Caki2 (cell line): ENCODE results near the gene KIRREL3. TPM values are rescaled to one million over a fixed set of nuclear protein-coding genes. Genes with fewer than 3 reads are reported as not detected.

Source experiments
- DNase-seq: peaks from one replicate; pipeline ENCODE4 v3.0.0-alpha.2; 2015; ENCODE audit warnings: low read depth
- in situ Hi-C: cut with HindIII; loops from 2 replicates; pipeline ENCODE4 v1.10.0; 2016; ENCODE audit warnings: low sequenced_read_pairs, low pct_unique_long_range_greater_than_20kb, mixed read lengths
- total RNA-seq: library from RNA; depleted of rRNA; stranded (reverse); fragments of >200 nt; shearing (Covaris generic); gene quantifications from 2 replicates; pipeline ENCODE4 v1.2.3, GENCODE V29; 2014; ENCODE audit warnings: low replicate concordance

KIRREL3 gene
- total RNA-seq, 1 experiment from 2014 or later, result 6.4 TPM

- in situ Hi-C loops, result no loop called here
- DNase-seq, result no peak
Measured at GRCh38 chr11:126896025-126896424, 104.5 kb downstream of the KIRREL3 start.

GRCh38 chr11:126893796-126894195, 106.8 kb downstream of the KIRREL3 start:
- in situ Hi-C loops, result no loop called here
- no peak for DNase-seq

- in situ Hi-C loops, result no loop called here
- DNase-seq, result no peak
Measured at GRCh38 chr11:126892756-126893155, 107.8 kb downstream of the KIRREL3 start.

DNA sequence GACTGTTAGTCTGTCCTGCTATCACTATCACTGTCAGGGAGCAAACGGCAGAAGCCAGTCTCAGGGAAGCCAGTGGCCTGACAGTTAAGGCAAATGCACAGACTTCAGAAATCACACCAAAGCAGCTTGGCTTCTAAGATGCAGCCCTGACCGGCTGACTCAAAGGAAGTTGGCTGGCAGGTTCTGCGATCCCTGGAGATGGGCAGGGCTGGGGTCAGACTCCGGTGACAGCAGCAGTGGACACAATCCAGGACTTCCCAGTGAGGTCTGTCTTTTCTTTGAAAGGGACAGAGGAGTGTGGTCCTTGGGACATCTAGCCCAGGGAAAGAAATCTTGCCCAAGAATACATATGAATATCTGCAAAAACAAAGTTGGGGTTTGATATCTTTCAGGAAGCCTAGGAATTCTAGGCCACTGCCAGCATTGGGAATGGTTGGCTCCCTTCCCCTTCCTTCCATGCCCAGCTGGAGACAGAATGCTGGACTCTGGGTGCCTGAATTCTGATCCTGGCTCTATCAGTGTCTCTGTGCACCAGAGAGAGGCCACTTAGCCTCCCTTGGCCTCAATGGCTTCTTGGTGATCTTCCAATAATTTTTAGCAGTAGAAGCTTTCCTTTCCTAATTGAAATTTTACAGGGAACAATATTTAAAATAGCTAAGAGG, 108.9 kb downstream of the KIRREL3 start:
- DNase-seq, result no peak
- in situ Hi-C loops, result no loop called here

DNA sequence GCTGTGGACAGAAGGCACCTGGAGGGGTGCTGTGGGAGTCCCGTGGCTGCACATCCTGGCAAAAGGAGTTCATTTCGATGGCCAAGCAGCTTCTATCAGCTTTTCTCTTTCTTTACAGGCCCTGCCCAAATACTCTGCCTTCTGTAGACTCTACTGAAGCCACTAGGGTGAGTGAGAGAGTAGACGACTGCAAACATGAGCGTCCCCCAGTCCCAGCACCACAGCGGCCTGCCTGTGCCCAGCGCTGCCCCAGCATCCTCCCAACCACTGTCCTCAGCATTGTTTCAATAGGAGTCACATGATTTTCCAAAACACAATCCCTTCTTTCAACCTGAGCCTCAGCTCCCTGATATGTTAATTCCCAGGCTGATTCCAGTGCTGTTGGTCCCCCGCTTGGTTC, 110.0 kb downstream of the KIRREL3 start:
- in situ Hi-C loops, result no loop called here
- DNase-seq, result no peak

- no peak for DNase-seq
- in situ Hi-C loops, result no loop called here
Measured at GRCh38 chr11:126888115-126888712, 112.4 kb downstream of the KIRREL3 start.

DNA sequence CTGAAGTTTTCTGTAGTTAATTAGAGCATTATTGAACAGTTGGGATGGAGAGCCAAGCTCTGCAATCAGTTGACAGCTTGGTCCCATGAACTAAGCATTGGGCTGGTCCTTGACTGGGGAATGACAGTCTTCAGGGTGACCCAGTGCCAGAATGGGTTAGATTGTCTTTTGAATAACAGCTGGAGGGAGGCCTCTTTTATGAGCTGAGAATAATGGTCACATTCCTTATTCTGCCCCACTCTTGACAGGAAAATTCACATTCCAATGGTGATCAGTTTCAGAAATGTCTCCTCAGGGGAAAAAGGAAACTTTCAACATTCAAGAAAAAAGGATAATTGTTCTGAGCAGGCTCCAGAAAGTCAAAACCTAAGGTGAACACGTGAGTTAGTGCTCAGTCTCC, 113.9 kb downstream of the KIRREL3 start:
- in situ Hi-C loops, result no loop called here
- DNase-seq, result no peak

DNA sequence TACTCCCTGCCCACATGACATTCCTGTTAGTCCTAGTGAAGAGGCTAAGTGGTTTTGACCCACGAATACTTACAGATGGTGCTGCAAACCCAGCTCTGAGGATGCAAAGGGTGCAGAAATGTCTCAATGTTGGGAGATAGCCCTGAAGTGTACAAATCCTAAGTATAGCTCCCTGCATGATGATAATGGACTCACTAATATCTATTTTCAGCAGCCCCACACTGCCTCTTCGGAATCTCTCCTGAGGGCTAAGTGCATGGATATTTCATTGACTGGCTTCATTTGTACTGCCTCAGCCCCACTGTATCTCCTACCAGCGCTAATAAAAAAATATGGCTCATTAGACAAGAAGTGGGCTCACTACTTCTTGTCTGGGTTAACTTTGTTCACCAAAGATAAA, 114.5 kb downstream of the KIRREL3 start:
- DNase-seq, result no peak
- in situ Hi-C loops, result no loop called here

GRCh38 chr11:126884594-126884993, 116.0 kb downstream of the KIRREL3 start:
- peak; percentile 0 for DNase-seq
- in situ Hi-C loops, result no loop called here

GRCh38 chr11:126884192-126884591, 116.4 kb downstream of the KIRREL3 start:
- in situ Hi-C loops, result no loop called here

GRCh38 chr11:126880872-126881271, 119.7 kb downstream of the KIRREL3 start:
- DNase-seq, result no peak
- in situ Hi-C loops, result no loop called here

More at GRCh38 chr11:126884192-126884591, 116.4 kb downstream of the KIRREL3 start:
- no peak for DNase-seq

- no peak for DNase-seq
- in situ Hi-C loops, result no loop called here
Measured at GRCh38 chr11:126879516-126879915, 121.1 kb downstream of the KIRREL3 start.

DNA sequence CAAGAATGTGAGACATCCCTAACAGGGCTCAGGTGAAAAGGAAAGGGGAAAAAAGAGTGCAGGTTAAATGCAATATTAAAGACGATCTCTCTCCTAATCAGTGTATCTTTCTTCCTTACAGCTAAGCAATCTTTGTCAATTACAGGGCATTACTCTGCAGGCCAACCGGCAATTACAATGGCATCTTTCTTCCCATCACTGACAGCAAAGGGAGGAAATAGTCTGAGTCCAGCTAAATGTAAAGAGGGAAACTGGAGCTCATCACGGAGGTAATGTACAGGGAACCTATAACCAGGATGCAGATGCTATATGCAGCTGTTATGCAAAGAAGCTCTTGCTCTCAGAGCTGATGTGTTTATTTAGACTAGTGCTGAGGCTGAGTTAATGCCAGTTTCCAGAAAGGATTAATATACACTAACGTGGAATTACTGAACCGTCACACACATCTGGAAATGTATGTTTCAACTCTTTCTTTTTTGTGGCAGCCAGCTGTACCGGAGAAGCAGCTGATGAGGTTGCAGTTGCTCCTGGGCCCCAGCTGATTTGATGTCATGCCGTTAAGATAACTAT, 121.6 kb downstream of the KIRREL3 start:
- DNase-seq, result no peak
- in situ Hi-C loops, result no loop called here

DNA sequence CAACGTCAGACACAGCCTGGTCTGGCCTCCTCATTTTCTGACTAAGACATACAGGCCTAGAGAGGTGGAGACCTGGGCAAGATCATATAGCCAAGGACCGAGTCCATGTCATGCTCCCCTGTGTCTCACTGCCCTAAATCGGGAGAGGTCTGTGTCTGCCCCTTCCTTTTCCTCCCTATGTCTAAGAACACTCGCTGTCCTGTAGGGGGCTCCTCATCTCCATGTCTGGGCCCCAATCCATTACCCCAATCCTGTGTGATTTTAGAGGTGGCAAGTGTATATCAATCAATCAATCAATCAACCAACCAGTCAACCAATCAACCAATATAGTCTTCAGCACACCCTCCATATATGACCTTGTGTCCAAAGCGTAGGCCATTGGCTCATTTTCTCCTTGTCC, 125.7 kb downstream of the KIRREL3 start:
- no peak for DNase-seq
- in situ Hi-C loops, result no loop called here

- DNase-seq, result no peak
- in situ Hi-C loops, result no loop called here
Measured at GRCh38 chr11:126874276-126874675, 126.3 kb downstream of the KIRREL3 start.

DNA sequence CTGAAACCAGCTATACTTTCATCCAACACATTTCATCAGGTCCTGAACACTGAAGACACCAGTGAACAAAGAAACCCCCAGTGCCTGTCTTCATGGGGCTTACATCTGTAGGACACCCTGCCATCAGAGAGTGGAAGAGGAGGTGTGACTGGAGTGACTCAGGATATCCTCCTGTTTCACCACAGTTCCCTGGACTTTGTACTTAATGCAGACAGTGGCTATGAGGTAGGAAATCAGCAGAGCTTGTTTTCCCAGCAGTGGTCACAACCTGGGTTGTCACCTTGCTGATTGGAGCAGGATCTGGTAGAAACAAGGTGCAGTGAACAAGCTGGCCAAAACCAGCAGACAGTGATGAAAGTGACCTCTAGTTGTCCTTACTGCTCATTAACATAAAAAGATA, 128.8 kb downstream of the KIRREL3 start:
- DNase-seq, result peak; percentile 15
- in situ Hi-C loops, result no loop called here

DNA sequence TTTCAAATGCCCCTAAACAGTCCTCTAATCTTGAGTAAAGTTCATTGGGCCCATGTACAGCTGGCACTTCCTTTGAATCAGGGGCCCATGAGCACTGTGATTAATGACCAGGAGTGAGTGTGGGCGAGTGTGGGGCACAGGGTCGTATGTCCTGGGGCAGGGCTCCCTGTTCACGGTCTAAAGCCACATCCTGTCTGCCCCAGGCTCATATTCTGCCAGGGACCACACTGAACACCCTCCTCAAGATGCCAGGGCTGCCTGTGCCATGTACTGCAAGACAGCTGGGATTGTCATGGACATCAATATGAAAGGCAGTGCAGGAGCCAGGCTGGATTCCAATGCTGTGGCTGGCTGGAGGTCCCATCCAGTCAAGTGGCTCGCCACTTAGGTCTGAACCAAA, 130.5 kb downstream of the KIRREL3 start:
- DNase-seq, result no peak
- in situ Hi-C loops, result no loop called here

DNA sequence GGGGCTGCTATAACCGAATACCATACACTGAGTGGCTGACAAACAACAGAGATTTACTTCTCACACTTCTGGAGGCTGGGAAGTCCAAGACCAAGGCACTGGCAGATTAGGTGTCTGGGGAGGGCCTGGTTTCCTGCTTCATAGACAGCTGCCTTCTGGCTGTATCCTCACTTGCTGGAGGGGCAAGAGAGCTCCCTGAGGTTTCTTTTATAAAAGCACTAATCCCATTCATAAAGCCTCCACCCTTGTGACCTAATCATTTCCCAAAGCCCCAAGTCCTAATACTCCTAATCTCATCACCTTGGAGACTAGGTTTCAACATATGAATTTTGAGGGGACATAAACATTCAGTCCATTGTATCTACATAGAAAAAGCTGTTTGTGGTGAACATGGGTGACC, 131.8 kb downstream of the KIRREL3 start:
- in situ Hi-C loops, result no loop called here
- DNase-seq, result no peak

DNA sequence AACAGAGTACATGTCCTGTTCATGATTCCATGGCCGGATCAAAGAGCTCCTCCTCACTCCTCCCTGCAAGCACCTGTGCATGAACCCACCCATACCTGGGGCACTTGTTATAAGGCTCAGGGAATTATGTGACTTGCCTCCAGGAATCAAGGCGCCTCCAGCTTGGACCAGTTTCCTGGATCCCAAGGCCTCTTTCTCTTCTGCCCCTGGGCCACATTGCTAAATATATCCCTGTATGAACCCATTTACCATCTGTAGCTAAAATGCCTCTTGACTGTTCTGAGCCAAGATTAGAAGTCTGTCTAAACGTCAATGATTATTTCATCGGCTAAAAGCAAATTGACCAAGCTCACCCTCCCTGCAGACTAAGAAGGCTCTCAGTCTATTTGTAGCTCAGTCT, 135.6 kb downstream of the KIRREL3 start:
- no peak for DNase-seq
- in situ Hi-C loops, result no loop called here
